GM18517 (cell line): ENCODE data around the gene AMH.
"Not testable (repeated sequence)": the region's sequence is repeated elsewhere in the genome, so short reads cannot be mapped to it uniquely, and the experiment has no call there.

ENCODE experiments used
- ATAC-seq: cut with Tn5 transposase; IDR thresholded peaks from one replicate; pipeline ENCODE4 v1.9.1; 2021; ENCODE audit warnings: mild to moderate bottlenecking, moderate library complexity; ENCODE audit not compliant: unreplicated experiment

AMH gene

DNA sequence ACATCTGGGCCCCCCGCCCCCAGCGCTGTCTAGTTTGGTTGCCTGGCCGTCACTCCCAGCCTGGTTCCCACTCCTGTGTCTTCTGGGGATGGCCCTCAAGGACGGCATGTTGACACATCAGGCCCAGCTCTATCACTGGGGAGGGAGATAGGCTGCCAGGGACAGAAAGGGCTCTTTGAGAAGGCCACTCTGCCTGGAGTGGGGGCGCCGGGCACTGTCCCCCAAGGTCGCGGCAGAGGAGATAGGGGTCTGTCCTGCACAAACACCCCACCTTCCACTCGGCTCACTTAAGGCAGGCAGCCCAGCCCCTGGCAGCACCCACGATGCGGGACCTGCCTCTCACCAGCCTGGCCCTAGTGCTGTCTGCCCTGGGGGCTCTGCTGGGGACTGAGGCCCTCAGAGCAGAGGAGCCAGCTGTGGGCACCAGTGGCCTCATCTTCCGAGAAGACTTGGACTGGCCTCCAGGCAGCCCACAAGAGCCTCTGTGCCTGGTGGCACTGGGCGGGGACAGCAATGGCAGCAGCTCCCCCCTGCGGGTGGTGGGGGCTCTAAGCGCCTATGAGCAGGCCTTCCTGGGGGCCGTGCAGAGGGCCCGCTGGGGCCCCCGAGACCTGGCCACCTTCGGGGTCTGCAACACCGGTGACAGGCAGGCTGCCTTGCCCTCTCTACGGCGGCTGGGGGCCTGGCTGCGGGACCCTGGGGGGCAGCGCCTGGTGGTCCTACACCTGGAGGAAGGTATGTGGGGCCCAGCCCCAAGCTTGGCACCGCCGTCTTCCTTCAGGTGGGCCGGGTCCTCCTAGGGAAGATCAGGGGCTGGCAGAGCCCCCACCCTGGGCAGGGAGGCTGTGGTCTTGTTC lies at the start of gene AMH:
AMH (plus strand) TSS at position 314 of the 857 bp plus-strand sequence; CDS start at position 324, 10 bp downstream.
- ATAC-seq = no peak

- no peak for ATAC-seq
These were observed 49.1 kb upstream of the AMH start for GRCh38 chr19:2199861-2200623.

GRCh38 chr19:2200624-2201294 lies 48.4 kb upstream of the AMH start:
- ATAC-seq = not testable (repeated sequence)

DNA sequence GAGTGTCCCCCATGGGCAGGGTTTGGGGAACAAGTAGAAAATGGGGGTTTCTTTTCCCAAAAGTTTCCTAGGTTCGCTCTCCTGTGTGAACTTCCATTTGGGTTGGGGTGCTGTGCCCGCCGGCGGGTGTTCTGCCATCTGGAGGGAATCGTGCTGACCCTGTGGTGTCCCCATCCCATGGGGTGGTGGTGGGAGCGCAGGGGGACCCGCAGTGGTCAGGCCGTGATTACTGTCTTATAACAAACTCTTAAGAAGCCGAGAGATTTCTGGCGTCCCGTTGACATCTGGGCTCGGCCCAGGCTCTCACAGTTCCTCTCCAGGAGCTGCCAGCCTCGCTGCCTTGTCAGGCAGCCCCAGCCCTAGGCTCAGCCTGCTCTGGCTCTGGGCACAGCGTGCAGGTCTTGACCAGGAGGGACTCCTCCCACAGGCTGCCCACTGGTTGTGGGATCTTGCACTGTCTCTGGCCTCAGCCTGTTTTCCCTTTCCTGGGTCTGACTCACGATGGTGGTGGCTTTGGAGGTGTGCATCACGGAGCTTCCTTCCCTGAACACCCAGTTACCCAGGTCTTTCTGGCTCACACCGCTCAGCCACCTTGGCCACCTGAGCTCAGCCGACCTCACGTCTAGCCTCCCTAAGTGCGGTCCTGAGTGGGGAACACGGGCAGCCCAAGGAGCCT lies 47.5 kb upstream of the AMH start:
- ATAC-seq = no peak

DNA sequence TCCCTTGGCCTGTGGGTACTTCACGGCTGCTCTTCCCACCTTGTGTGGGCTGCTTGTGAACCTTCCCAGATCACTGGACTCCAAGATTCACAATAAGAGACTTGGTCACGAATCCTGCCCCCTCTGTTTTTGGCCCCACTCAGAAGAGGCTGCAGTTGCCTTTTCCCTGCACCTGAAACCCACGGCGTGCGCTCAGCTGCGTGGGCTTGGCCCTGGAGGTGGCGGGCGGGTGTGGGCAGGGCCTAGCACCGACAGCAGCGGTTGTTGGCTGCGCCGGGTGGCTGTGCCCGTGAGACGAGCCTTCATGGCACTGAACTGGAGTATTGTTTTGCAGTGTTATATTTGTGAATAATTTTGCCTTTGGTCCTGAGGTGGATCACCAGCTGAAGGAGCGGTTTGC lies 46.8 kb upstream of the AMH start:
- no peak for ATAC-seq

DNA sequence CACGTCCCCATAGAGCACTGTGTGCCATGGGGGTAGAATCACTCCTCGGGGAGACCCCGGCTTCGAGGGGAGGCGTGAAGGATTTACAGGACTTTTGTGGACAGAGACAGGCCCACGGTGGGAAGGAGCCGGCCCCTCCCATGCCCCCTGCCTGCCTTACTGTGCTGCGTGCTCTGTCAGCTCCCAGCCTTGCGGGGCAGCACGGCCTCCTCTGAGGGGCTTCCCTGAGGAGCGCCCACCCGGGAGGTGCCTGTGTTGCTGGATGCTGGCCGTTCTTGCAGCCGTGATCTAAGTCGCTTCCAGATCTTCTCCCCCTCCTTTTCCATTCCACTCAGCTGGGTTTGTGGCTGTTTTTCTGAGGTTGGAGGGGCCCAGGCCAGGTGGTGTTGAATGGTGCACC lies 42.1 kb upstream of the AMH start:
- no peak for ATAC-seq

DNA sequence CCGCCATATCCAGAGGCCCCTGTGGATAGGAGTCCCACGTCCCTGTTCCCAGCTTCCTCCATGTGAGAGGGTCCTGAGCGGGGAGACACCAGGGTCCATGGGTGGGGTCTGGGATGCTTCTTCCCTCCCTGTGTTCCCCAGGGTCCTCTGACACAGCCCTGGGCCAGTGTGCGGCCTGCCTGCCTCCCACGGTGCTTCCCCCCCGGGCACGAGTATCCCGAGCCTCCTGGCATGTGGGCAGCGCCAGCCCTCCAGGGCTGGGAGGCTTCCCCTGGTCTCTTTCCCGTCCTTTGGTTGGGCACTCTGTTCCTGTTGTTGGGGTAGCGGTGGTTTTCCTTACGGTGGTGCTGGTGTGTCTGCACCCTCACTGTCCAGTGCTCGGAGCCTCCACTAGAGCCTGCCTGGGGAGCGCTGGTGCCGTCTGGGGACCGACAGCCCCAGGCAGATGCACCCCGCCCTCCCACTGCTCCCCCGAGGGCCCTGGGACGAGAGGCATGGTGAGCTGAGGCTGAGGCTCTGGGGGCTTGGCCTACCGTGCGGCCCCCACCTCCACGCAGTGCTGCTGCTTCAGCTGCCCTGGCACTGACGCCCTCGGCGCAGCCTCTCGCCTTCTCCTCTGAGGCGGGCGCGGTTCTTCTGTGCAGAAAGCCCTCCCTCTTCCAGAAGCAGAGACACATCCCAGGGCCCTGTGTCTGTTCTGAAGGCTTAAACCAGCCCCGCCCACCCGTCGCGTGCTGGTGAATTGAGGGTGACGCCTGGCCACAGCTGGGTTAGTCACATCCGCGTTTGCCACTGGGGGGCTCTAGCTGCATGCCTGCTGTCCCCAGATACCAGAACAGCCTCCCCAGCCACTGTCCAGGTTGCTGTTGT lies 40.9 kb upstream of the AMH start:
- ATAC-seq = no peak

DNA sequence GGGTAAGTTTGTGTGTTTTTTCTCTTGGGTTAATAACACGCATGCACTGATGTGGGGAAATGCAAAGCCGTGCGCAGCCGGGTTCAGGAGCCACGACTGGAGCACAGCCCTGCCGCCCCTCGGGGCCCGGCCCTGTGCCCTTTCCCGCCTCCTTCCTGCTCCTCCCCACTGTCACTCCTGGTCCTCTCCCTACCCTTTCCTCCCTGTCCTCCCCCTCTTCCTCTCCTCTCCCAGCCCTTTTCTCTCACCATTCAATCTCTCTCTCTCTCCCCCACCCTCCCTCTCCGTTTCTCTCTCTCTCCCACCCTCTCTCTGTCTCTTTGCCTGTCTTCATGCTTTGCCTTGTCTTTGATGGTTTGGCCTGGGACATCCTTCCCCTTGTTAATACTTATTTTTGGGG lies 40.1 kb upstream of the AMH start:
- no peak for ATAC-seq

- no peak for ATAC-seq
These were observed 39.7 kb upstream of the AMH start for GRCh38 chr19:2209408-2209807.

DNA sequence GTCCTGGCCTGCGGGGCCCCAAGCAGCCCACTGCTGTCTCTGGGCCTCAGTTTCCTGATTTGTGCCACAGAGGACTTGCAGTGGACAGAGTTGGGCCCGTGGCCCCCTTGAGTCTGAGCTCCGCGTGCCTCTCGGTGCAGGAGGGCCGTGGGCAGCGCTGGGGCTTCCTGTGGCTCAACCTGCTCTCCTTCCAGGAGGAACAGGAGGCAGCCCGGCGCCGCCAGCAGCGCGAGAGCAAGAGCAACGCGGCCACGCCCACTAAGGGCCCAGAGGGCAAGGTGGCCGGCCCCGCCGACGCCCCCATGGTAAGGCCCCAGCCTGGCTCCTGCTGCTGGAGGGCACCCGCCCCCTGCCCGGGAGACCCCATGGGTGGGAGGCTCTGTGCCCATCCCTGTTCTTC lies 38.9 kb upstream of the AMH start:
- no peak for ATAC-seq

- no peak for ATAC-seq
These were observed 38.0 kb upstream of the AMH start for GRCh38 chr19:2210987-2211740.

DNA sequence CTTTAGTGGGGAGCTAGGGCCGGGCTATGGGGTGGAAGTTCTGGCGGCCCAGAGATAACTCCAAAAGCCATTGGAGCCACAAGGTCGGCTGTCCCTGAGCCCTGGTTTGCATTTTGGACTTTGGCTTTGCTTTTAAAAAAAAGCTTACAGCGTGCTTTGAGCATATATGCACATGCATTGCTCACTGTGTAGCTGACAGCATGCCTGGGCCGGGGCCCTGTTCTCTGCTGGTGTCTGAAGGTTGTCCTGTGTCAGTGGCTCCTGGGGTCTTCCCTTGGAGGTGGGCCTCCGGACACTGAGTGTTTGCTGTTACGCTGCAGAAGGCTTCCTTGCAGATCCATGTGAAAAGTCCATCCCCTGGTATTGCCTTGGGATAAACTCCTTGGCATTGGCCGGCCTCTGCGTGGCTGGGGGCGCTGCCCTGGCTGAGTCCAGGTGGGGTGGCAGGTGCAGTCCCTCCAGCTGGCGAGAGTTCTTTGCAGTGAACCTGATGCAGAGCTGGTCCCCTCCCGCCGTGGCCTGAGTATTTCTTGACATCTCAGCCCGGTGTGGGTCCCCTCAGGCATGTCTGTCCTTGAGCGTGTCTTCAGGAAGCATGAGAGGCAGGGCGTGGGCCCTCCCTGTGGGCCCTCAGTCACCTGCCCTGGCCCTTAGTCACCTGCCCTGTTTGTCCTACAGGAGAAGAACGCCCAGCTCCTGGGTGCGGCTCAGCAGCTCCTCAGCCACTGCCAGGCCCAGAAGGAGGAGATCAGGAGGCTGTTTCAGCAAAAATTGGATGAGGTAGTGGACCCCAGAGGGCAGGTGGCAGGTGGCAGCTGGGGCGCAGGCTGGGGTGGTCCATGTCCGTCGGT lies 36.0 kb upstream of the AMH start:
- no peak for ATAC-seq

- no peak for ATAC-seq
These were observed 35.3 kb upstream of the AMH start for GRCh38 chr19:2213799-2214198.

DNA sequence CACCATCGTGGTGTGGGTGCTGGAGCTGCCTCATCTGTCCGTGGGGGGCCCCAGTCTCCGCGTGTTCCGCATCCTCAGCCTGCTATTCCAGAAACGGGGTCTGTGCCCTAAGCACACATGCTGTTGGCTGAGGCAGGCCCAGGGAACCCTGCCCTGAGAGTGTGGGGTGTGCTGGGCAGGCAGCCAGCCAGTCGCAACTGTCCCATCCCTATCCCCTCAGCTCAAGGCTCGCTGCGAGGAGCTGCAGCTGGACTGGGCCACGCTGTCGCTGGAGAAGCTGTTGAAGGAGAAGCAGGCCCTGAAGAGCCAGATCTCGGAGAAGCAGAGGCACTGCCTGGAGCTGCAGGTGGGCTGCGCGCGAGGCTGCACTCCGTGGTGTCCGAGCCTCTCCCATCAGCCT lies 34.9 kb upstream of the AMH start:
- no peak for ATAC-seq

GRCh38 chr19:2215281-2215751 lies 33.8 kb upstream of the AMH start:
- ATAC-seq = no peak

DNA sequence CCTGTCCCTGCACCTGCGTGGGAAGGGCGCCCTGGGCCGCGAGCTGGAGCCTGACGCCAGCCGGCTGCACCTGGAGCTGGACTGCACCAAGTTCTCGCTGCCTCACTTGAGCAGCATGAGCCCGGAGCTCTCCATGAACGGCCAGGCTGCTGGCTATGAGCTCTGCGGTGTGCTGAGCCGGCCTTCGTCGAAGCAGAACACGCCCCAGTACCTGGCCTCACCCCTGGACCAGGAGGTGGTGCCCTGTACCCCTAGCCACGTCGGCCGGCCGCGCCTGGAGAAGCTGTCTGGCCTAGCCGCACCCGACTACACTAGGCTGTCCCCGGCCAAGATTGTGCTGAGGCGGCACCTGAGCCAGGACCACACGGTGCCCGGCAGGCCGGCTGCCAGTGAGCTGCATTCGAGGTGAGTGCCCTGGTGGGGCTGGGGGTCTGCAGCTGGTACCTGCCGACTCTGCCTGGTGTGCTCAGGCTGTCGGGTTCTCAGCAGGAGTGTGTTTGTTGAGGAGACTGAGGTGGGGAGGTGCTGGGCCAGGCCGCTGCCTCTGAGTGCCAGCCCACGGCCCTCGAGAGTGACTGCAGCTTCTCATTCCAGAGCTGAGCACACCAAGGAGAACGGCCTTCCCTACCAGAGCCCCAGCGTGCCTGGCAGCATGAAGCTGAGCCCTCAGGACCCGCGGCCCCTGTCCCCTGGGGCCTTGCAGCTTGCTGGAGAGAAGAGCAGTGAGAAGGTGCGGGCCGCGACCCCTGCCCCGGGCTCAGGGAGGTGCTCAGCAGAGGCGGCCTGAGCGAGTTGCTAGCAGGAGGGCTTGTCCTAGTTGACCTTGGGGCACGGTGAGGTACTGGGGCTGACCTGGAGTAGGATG lies 32.5 kb upstream of the AMH start:
- ATAC-seq = no peak

DNA sequence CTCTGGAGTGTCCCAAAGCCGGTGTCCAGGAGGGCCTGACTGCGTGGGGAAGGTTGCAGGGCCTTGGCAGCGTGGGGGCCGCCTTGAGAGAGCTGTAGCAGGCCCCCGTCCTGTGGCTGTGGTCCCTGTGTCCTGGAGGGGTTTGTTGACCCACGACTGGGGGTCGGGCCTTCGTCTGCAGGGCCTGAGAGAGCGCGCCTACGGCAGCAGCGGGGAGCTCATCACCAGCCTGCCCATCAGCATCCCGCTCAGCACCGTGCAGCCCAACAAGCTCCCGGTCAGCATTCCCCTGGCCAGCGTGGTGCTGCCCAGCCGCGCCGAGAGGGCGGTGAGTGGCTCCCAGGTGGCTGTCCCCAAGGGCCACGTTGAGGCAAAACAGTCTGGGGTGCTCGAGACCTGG lies 31.5 kb upstream of the AMH start:
- no peak for ATAC-seq
